DOHH2 (cell line): ENCODE data around the gene ABHD18.

Source experiments
- EZH2phosphoT487 ChIP-seq: fragments of 200-600 bp; sonication (generic); IDR thresholded peaks from 2 replicates; pipeline ENCODE4 v1.6.1; 2017; ENCODE audit warnings: borderline replicate concordance, mild to moderate bottlenecking, antibody characterized with exemption, low read length, moderate library complexity, mixed read lengths
- TF ChIP-seq, protein P1 (sequence below): fragments of 200-600 bp; sonication (generic); IDR thresholded peaks from one replicate; pipeline ENCODE4 v1.5.1; 2014; ENCODE audit warnings: antibody characterized with exemption, mild to moderate bottlenecking, low read depth, low read length; ENCODE audit not compliant: poor library complexity, severe bottlenecking

GRCh38 chr4:127957105-127957504 lies 8.1 kb upstream of the ABHD18 start:
- TF ChIP-seq, protein P1, sequence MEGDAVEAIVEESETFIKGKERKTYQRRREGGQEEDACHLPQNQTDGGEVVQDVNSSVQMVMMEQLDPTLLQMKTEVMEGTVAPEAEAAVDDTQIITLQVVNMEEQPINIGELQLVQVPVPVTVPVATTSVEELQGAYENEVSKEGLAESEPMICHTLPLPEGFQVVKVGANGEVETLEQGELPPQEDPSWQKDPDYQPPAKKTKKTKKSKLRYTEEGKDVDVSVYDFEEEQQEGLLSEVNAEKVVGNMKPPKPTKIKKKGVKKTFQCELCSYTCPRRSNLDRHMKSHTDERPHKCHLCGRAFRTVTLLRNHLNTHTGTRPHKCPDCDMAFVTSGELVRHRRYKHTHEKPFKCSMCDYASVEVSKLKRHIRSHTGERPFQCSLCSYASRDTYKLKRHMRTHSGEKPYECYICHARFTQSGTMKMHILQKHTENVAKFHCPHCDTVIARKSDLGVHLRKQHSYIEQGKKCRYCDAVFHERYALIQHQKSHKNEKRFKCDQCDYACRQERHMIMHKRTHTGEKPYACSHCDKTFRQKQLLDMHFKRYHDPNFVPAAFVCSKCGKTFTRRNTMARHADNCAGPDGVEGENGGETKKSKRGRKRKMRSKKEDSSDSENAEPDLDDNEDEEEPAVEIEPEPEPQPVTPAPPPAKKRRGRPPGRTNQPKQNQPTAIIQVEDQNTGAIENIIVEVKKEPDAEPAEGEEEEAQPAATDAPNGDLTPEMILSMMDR: no peak
- TF ChIP-seq EZH2phosphoT487: no peak
